Mucosa of descending colon (tissue), 3 donors: ENCODE measurements around the gene HS1BP3. TPM values are rescaled to one million over a fixed set of nuclear protein-coding genes. Genes with fewer than 3 reads are reported as not detected.

Experiments used
- ATAC-seq: fragments of 200-7000 bp; cut with Tn5 transposase; one replicate; pipeline ENCODE4 v1.9.1; 2020; ENCODE audit warnings: mild to moderate bottlenecking, moderate library complexity
- DNase-seq, 3 donors: peaks; one replicate each; pipeline ENCODE4 v3.0.0-alpha.2; 2020
- H3K36me3 ChIP-seq: fragments of 200-600 bp; one replicate; pipeline ENCODE4 v1.8.0; 2021; ENCODE audit warnings: low read depth, mild to moderate bottlenecking
- H3K4me1 ChIP-seq: fragments of 200-600 bp; one replicate; pipeline ENCODE4 v1.8.0; 2021; ENCODE audit warnings: low read depth, mild to moderate bottlenecking
- H3K4me3 ChIP-seq: fragments of 200-600 bp; one replicate; pipeline ENCODE4 v1.8.0; 2021; ENCODE audit warnings: mild to moderate bottlenecking
- H3K9me3 ChIP-seq: fragments of 200-600 bp; one replicate; pipeline ENCODE4 v1.8.0; 2021; ENCODE audit warnings: mild to moderate bottlenecking
- intact Hi-C, 2 donors: fragments of 100-400 bp; cut with DNase I in 1 of 2; cut with micrococcal nuclease in 1 of 2; formaldehyde crosslinking; loops; one replicate each; pipeline versions ENCODE4 v1.11.0 to v1.11.1; 2022; cut with DNase I, micrococcal nuclease
- total RNA-seq, 3 donors: library from RNA; stranded (reverse); fragmentation: NEBNext Ultra II Directional in 2 of 3; extraction: Animal tissue kit (Norgen Biotek cat#: 25700) in 2 of 3; gene quantifications; one replicate each; pipeline versions ENCODE4 v1.2.1 to v1.2.4, GENCODE V29; 2021 to 2023
- TF ChIP-seq, protein P1 (sequence below): fragments of 200-600 bp; IDR thresholded peaks from one replicate; pipeline ENCODE4 v1.8.0; 2022; ENCODE audit warnings: antibody characterized with exemption, mild to moderate bottlenecking
- donor health status: DM: no; HTN: no; CAD: no; lungs with moderate emphysema.
- donor health status: DM: no; HTN: no; CAD: no.
- donor health status: DM: no; HTN: yes; CAD: no.

HS1BP3 gene
- total RNA-seq, 3 donors from 2014 or later: 28.8 to 47.0 (median 29.7) TPM

DNA sequence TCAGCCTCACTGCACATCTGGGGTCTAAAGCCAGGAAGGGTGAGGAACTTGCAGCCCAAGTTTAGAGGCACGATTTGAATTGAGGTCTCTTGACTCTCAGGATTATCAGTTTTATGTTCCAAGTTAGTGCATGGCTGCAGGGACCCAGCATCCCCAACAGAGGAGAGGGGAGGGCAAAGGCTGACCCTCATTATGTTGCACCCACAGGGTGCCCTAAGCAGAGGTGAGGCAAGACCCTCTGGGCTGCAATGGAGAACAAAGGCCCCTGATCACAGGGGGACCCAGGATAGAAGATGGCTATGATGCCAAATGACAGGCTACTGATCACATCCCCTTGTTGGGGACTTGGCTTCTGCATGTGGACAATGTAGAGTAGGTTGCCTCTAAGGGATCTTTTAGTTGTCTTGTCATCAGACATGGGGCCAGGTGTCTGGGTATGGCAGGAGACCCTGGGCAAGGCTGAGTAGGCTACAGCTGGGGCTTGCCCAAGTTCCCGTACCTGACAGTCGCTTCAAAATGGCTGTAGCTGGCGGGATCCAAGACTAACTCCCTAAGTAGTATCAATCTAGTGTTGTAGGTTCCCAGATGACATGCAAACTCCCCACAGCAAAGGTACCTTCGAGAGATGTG is 11.5 kb upstream of the HS1BP3 start:
- Histone ChIP-seq H3K4me1 (peaks cover 19% of the 10 kb centered on the region), H3K36me3 (no peaks in the 10 kb centered on the region), H3K9me3 (no peaks in the 10 kb centered on the region), H3K4me3 (no peak overlapping the region)
- no peak for DNase-seq
- TF ChIP-seq, protein P1, sequence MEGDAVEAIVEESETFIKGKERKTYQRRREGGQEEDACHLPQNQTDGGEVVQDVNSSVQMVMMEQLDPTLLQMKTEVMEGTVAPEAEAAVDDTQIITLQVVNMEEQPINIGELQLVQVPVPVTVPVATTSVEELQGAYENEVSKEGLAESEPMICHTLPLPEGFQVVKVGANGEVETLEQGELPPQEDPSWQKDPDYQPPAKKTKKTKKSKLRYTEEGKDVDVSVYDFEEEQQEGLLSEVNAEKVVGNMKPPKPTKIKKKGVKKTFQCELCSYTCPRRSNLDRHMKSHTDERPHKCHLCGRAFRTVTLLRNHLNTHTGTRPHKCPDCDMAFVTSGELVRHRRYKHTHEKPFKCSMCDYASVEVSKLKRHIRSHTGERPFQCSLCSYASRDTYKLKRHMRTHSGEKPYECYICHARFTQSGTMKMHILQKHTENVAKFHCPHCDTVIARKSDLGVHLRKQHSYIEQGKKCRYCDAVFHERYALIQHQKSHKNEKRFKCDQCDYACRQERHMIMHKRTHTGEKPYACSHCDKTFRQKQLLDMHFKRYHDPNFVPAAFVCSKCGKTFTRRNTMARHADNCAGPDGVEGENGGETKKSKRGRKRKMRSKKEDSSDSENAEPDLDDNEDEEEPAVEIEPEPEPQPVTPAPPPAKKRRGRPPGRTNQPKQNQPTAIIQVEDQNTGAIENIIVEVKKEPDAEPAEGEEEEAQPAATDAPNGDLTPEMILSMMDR: no peak
- ATAC-seq: no peak
- intact Hi-C loops: loop anchor here in 1 of 2 donors (2.0 kb wide), 1 partner anchor 300 kb away; no protein-coding TSS in a partner anchor

DNA sequence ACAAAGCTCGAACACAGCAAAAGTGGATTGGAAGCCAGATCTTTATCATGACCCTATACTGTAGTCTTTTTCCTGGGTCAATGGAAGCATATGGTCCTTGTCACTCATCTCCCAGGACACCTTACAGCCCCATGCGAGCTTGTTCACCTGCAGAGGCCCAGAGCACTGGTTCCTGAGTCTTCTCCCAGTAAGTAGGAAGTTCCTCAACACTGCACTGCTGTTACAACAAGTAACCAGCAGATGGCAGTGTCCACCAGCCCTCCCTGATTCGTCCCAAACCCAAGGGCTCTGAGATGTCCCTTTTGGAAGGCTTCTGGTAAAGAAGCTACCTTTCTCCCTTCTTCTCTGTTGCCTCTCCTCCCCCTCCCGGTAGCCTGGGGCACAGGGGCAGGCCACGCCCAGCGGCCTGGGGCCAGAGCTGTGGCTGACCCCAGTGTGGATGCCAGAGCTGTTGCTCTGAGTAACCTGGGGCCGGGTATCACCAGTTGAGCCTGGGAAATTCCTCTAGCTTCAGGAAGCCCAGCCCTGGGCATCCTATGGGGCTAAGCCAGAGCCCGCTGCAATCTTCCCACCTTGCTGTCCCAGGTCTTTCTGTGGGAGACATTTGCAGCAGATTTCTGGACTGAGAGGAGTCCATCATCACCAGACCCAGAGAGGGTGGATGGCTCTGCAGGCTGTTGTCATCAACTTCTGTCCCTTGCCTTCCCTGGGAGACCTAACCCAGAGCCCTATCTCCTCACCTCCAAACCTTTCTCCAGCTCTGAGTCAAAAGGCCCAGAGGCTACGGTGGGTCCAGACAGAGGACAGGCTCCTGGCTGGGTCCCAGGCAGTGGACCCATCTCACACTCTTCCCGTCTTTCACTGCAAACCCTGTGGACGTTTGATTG is 10.8 kb upstream of the HS1BP3 start:
- Histone ChIP-seq H3K4me3 (no peak overlapping the region), H3K9me3 (no peaks in the 10 kb centered on the region), H3K4me1 (peaks cover 17% of the 10 kb centered on the region), H3K36me3 (no peaks in the 10 kb centered on the region)
- intact Hi-C loops: loop anchor here in 1 of 2 donors (2.0 kb wide), 1 partner anchor 301 kb away; no protein-coding TSS in a partner anchor
- TF ChIP-seq, protein P1: peak; percentile 90
- peak; percentile 90 for ATAC-seq
- peak in 2 of 3 donors; percentile 72 to 75 for DNase-seq

DNA sequence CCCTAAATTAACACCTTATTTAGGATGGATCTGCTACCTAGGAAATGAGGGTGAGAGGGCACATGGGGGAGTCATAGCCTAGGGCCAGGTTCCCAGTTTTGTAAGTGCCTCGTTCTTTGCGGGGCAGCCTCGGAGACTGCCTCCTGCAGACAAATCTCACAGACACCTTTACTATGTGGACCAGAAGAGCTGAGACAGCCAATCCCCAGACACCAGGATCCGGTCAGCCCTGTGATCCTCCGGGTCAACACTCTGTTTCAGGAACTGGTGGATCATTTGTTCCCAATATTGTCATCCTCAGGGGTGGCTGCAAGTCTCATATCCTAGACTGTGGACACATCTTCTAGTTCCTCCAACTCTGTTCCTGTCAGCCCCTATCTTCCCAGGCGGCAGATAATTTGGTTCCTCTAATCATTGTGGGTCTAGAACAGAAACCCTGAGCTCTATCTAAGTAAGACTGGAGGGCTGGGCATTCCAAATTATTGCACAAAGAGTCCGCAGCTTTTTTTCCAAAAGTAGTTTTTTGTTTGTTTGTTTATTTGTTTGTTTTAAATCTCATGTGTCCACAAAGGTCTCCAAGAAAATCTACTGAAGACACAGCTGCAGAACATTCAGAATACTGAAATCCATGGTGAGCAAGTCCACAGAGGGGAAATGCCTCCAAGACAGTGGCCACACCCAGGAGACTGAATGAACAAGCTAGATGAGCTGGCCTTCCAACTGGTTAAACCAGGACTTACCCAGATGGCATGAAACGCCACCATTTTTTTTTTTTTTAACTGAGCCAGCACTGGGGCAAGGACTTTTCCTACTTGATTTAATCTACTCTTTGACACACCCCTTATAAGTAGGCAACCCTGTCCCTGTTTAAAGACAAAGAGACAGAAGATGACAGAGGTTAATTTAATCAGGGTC is 9.9 kb upstream of the HS1BP3 start:
- intact Hi-C loops: no loop called here
- ATAC-seq: peak; percentile 41
- TF ChIP-seq, protein P1: no peak
- peaks cover 8% of the 10 kb centered on the region for H3K4me1 ChIP-seq
- H3K4me3 ChIP-seq: no peak overlapping the region
- no peaks in the 10 kb centered on the region for H3K9me3 ChIP-seq
- H3K36me3 ChIP-seq: no peaks in the 10 kb centered on the region
- DNase-seq: no peak

DNA sequence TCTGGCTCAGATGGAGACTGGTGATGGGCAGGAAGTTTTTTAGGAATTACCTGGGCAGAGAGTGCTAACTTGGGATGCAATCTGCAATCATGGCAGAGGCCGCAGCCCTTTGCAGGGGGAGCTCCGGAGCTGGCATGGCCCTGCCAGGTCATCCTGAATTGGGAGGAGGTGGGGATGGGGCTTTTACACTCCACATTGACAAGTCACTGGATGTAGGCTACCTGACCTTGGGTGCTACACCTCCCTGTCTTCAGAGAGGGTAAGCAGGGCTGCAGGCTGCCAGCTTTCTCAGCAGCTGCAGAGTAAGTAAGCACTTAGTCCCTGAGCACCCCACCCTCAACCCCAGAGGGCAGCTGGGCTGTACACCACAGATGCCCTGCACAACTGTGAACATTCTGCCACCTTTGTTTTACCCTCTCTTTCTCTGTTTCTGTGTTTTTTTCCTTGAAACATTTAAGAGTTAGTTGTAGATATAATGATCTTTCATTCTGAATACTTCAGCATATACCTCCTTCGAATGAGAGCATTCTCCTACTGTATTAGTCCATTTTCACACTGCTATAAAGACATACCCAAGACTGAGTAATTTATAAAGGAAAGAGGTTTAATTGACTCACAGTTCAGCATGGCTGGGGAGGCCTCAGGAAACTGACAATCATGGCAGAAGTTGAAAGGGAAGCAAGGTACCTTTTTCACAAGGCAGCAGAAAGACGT is 6.8 kb upstream of the HS1BP3 start:
- no peaks in the 10 kb centered on the region for H3K4me1 ChIP-seq
- H3K4me3 ChIP-seq: no peak overlapping the region
- ATAC-seq (no peak), DNase-seq (no peak)
- no peaks in the 10 kb centered on the region for H3K9me3 ChIP-seq
- intact Hi-C loops: no loop called here
- TF ChIP-seq, protein P1: no peak
- H3K36me3 ChIP-seq: no peaks in the 10 kb centered on the region

DNA sequence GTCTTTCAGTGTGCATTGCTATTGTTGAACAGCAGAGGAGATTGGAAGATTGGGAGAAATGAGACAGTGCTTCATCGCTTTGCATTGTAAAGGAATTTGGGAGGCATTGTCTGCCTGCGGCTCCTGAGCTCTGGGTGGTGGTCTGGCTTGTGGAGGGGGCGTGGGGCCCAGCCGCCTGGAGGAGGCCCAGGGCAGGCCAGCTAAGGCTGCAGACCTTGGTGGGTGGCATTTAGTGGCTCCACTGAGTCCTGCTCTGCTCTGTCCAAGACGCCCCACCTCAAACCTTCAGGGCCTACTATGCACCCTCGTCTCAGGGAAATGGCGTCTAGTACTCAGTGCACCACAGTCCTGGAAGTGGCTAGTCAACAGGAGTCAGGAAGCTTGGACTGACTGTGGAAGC is 5.7 kb upstream of the HS1BP3 start:
- ATAC-seq (no peak), DNase-seq (peak in 1 of 3 donors; percentile 10)
- no peaks in the 10 kb centered on the region for H3K9me3 ChIP-seq
- peaks cover 2% of the 10 kb centered on the region for H3K4me1 ChIP-seq
- no peaks in the 10 kb centered on the region for H3K36me3 ChIP-seq
- intact Hi-C loops: no loop called here
- H3K4me3 ChIP-seq: no peak overlapping the region
- TF ChIP-seq, protein P1: no peak
